A673 (cell line): Measurements from ENCODE around the gene PFKL. TPM values are rescaled to one million over a fixed set of nuclear protein-coding genes. Genes with fewer than 3 reads are reported as not detected.

Source experiments
- BruUV-seq: library from RNA; stranded (reverse); fragments of 400-500 nt; replicated peaks from 2 replicates; lab custom pipeline; 2021; lab: Mats Ljungman, UMichigan
- CTCF ChIA-PET: fragments of 300-600 bp; sonication (Branson Sonifier 250); formaldehyde crosslinking; loops from one replicate; lab custom pipeline; 2022; ENCODE audit warnings: antibody characterized with exemption; lab: Charles Lee
- POLR2A ChIA-PET: fragments of 300-600 bp; sonication (Branson Sonifier 250); formaldehyde crosslinking; loops from one replicate; lab custom pipeline; 2022; ENCODE audit warnings: antibody characterized with exemption; ENCODE audit not compliant: low non-redundant PET; lab: Charles Lee
- DNase-seq: peaks from one replicate; pipeline ENCODE4 v3.0.0-alpha.2; 2015; ENCODE audit warnings: low spot score
- H3K27ac ChIP-seq: fragments of 200-600 bp; sonication (generic); 2 replicates; pipeline ENCODE4 v1.5.1; 2016; ENCODE audit warnings: mixed run types, low read depth, mild to moderate bottlenecking, mixed read lengths, antibody characterized with exemption, low read length; ENCODE audit not compliant: poor library complexity, severe bottlenecking
- H3K27me3 ChIP-seq: fragments of 200-600 bp; sonication (generic); replicated peaks from 2 replicates; pipeline ENCODE4 v1.6.1; 2017; ENCODE audit warnings: mixed run types, low read depth, mild to moderate bottlenecking, mixed read lengths, antibody characterized with exemption, low read length; ENCODE audit not compliant: insufficient read depth, poor library complexity
- H3K36me3 ChIP-seq: fragments of 200-600 bp; sonication (generic); 2 replicates; pipeline ENCODE4 v1.6.1; 2016; ENCODE audit warnings: mixed run types, mild to moderate bottlenecking, mixed read lengths, antibody characterized with exemption, low read length; ENCODE audit not compliant: insufficient read depth, poor library complexity, severe bottlenecking
- H3K4me1 ChIP-seq: fragments of 200-600 bp; sonication (generic); 2 replicates; pipeline ENCODE4 v1.6.1; 2017; ENCODE audit warnings: mixed run types, mild to moderate bottlenecking, mixed read lengths, antibody characterized with exemption, low read length; ENCODE audit not compliant: insufficient read depth, poor library complexity, severe bottlenecking
- H3K4me3 ChIP-seq: fragments of 200-600 bp; sonication (generic); 2 replicates; pipeline ENCODE4 v1.5.1; 2016; ENCODE audit warnings: low read depth, mixed run types, mild to moderate bottlenecking, mixed read lengths, low read length; ENCODE audit not compliant: poor library complexity, severe bottlenecking
- H3K9me3 ChIP-seq: fragments of 200-600 bp; sonication (generic); 2 replicates; pipeline ENCODE4 v1.6.1; 2016; ENCODE audit warnings: mixed run types, low read depth, mild to moderate bottlenecking, mixed read lengths, antibody characterized with exemption, low read length; ENCODE audit not compliant: poor library complexity, severe bottlenecking
- EZH2 ChIP-seq: fragments of 200-600 bp; sonication (generic); IDR thresholded peaks from 2 replicates; pipeline ENCODE4 v1.6.1; 2017; ENCODE audit warnings: borderline replicate concordance, low read depth, mild to moderate bottlenecking, mixed read lengths, antibody characterized with exemption, low read length; ENCODE audit not compliant: poor library complexity, severe bottlenecking
- intact Hi-C: fragments of 100-400 bp; cut with micrococcal nuclease; formaldehyde crosslinking; loops from one replicate; pipeline ENCODE4 v1.10.0; 2022; ENCODE audit not compliant: unreplicated experiment
- total RNA-seq: library from RNA; stranded (reverse); gene quantifications from 2 replicates; pipeline ENCODE4 v1.2.3, GENCODE V29; 2021
- TF ChIP-seq, protein P1 (sequence below): fragments of 300-800, 200-600 bp; sonication (generic); conservative IDR thresholded peaks from 2 replicates; pipeline ENCODE4 v1.5.1; 2017; ENCODE audit warnings: low read depth, mild to moderate bottlenecking, antibody characterized with exemption, low read length, moderate library complexity, mixed read lengths

The PFKL gene
- total RNA-seq, 1 experiment from 2014 or later, result 112 TPM

- H3K9me3 ChIP-seq, result no peaks in the 10 kb centered on the region
- H3K27ac ChIP-seq, result peak overlapping the region; percentile 86
- H3K4me3 ChIP-seq, result peak overlapping the region; percentile 87
- DNase-seq, result peak; percentile 30
- no peaks in the 10 kb centered on the region for H3K36me3 ChIP-seq
- peaks cover 37% of the 10 kb centered on the region for H3K4me1 ChIP-seq
- POLR2A ChIA-PET, result no interaction called here
- CTCF ChIA-PET, result no interaction called here
- no peaks in the 10 kb centered on the region for H3K27me3 ChIP-seq
- TF ChIP-seq, protein P1, sequence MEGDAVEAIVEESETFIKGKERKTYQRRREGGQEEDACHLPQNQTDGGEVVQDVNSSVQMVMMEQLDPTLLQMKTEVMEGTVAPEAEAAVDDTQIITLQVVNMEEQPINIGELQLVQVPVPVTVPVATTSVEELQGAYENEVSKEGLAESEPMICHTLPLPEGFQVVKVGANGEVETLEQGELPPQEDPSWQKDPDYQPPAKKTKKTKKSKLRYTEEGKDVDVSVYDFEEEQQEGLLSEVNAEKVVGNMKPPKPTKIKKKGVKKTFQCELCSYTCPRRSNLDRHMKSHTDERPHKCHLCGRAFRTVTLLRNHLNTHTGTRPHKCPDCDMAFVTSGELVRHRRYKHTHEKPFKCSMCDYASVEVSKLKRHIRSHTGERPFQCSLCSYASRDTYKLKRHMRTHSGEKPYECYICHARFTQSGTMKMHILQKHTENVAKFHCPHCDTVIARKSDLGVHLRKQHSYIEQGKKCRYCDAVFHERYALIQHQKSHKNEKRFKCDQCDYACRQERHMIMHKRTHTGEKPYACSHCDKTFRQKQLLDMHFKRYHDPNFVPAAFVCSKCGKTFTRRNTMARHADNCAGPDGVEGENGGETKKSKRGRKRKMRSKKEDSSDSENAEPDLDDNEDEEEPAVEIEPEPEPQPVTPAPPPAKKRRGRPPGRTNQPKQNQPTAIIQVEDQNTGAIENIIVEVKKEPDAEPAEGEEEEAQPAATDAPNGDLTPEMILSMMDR, result no peak
- TF ChIP-seq EZH2, result no peak
- intact Hi-C loops, result loop anchor here (5.0 kb wide), 1 partner anchor 487 kb away; no protein-coding TSS in a partner anchor
- BruUV-seq, result no TSS peak
Observed at GRCh38 chr21:44299085-44299457, 782 bp upstream of the PFKL start.

- peak overlapping the region; percentile 86 for H3K27ac ChIP-seq
- no peaks in the 10 kb centered on the region for H3K27me3 ChIP-seq
- peak; percentile 56 for DNase-seq
- BruUV-seq, result TSS peak; percentile 25
- peaks cover 24% of the 10 kb centered on the region for H3K4me1 ChIP-seq
- POLR2A ChIA-PET, result no interaction called here
- H3K36me3 ChIP-seq, result no peaks in the 10 kb centered on the region
- H3K9me3 ChIP-seq, result no peaks in the 10 kb centered on the region
- TF ChIP-seq, protein P1, result no peak
- TF ChIP-seq EZH2, result no peak
- intact Hi-C loops, result no loop called here
- H3K4me3 ChIP-seq, result peak overlapping the region; percentile 87
- CTCF ChIA-PET, result interaction anchor here (0.6 kb wide), 1 partner anchor 224 kb away, joined by 3 read pairs; no protein-coding TSS in a partner anchor
Observed at GRCh38 chr21:44300262-44300959, 558 bp downstream of the PFKL start.

GRCh38 chr21:44301141-44301540 lies 1.3 kb downstream of the PFKL start:
- DNase-seq, result no peak
- intact Hi-C loops, result no loop called here
- H3K36me3 ChIP-seq, result no peaks in the 10 kb centered on the region
- H3K27me3 ChIP-seq, result no peaks in the 10 kb centered on the region
- H3K4me1 ChIP-seq, result peaks cover 17% of the 10 kb centered on the region
- H3K9me3 ChIP-seq, result no peaks in the 10 kb centered on the region
- no TSS peak for BruUV-seq
- CTCF ChIA-PET, result no interaction called here
- POLR2A ChIA-PET, result no interaction called here
- peak overlapping the region; percentile 87 for H3K4me3 ChIP-seq
- H3K27ac ChIP-seq, result no peak overlapping the region
- no peak for TF ChIP-seq EZH2
- TF ChIP-seq, protein P1, result no peak
